ENCODE measurements around the gene PIK3C3.
"Not testable (repeated sequence)": the region's sequence is repeated elsewhere in the genome, so short reads cannot be mapped to it uniquely, and the experiment has no call there.

The PIK3C3 gene

DNA sequence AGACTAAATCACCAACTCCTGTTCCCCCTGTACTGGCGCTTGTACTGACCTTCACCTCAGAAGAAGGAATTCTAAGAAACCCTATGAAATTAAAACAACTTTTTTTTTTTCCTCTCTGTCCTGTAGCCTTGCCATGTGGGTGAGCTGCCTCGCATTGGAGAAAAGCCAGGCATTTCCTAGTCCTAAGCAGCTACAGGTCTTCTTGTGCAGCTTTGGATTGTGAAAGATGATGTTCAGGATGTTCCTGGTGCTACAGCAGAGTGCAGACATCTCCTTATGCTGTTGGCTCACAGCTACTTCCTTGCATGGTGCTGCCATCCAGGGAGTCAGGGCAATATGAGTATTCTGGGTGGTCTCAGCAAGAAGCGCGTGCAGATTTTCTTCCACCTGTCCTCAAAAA is 11.9 kb downstream of the PIK3C3 start:
- no peak for DNase-seq

GRCh38 chr18:41967680-41968079 is 12.6 kb downstream of the PIK3C3 start:
- no peak for DNase-seq

- DNase-seq, result no peak
Observed at GRCh38 chr18:41969881-41970280, 14.8 kb downstream of the PIK3C3 start.

- no peak for DNase-seq
Observed at GRCh38 chr18:41972067-41972925, 17.3 kb downstream of the PIK3C3 start.

GRCh38 chr18:41973983-41974382 is 18.9 kb downstream of the PIK3C3 start:
- DNase-seq, result no peak

GRCh38 chr18:41974796-41975201 is 19.8 kb downstream of the PIK3C3 start:
- no peak for DNase-seq

- no peak for DNase-seq
Observed at GRCh38 chr18:41975284-41975683, 20.2 kb downstream of the PIK3C3 start.

GRCh38 chr18:41977233-41977632 is 22.2 kb downstream of the PIK3C3 start:
- DNase-seq, result no peak

GRCh38 chr18:41982942-41983660 is 28.1 kb downstream of the PIK3C3 start:
- DNase-seq, result no peak

DNA sequence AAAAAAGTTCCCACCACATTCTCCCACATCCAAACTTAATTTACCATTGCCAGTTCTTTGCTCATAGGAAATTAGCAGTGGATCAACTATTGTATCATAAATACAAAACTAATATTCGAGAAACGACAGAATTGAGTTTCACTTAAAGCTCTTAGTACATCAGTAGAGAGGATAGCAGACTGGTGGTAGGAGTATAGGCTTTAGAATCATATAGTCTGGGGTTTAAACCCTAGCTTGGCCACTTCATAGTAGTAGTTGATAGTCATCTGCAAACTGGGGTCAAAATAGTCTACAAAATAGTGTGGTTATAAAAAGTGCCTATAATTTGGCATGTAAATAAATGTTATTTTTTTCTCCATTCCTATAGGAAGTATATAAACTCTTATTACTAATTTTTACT is 30.9 kb downstream of the PIK3C3 start:
- no peak for DNase-seq

GRCh38 chr18:41989508-41989907 is 34.5 kb downstream of the PIK3C3 start:
- DNase-seq, result no peak

DNA sequence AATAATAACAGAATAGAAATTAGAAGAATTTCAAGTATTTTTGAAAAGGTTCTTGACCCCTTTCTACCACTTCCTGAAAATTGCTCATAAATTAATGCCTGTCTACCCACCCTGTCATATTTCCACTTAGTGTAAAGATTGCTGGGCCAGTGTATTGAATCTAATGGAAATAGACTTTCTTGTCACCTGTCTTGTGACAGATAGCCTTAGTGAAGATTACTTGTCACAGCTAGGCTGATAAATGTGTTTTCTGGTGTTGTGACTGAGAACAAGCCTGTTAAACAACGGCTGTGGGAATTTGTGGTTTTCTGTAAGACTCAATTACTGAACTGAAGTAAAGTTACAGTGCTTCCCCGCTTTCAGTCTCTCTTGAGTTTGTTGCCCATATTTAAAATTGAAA is 37.0 kb downstream of the PIK3C3 start:
- no peak for DNase-seq

DNA sequence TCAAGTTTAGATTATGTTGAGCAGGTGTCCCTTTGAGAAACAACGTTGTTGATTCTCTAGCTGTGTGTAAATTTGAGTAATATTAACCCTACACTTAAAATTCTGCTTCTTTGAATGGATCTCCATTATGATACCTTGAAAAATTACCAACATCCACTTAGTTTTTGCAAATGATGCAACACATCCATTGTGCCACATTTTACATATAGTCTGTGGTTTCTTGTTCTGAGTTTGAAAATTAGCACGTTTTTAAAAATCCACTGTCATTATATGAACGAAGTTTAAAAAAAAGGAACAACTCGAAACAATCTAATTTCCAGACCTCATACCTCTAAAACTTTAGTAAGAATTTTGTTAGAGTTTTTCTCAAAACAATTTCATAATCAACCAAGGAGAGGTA is 37.7 kb downstream of the PIK3C3 start:
- no peak for DNase-seq

GRCh38 chr18:41993151-41993550 is 38.1 kb downstream of the PIK3C3 start:
- no peak for DNase-seq

DNA sequence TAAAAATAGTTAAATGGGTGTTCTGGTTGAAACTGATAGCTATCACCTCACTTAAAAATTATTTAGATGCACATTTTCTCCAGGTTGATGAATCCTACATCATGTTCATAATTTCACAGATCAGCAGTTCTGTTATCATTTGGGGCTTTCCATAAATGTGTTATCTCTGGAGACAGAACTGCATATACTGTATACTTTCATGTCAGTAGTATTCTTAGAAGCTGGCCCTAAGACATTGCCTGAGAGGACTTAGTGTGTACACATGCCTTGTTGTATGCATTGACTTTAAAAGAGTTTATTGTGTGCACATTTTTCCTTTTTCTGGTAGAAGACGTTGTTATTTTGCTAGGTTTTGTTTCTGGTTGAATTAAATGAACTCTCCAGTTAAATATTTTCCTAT is 41.0 kb downstream of the PIK3C3 start:
- DNase-seq, result no peak

DNA sequence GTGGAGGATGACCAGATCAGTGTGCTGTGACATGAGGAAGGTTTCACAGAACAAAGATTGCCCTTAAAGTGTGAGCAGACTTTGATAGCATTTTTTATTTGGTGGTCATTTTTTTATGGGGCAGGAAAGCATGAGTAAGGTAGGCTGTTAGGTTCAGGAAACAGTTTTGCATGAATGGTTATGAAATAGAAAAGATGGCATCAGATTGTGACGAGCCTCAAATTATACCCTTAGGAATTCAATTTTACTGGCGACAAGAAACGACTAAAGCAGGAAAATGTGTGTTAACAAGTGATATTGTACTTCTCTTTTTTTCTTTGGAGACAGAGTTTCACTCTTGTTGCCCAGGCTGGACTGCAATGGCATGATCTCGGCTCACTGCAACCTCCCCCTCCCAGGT is 44.7 kb downstream of the PIK3C3 start:
- no peak for DNase-seq

DNA sequence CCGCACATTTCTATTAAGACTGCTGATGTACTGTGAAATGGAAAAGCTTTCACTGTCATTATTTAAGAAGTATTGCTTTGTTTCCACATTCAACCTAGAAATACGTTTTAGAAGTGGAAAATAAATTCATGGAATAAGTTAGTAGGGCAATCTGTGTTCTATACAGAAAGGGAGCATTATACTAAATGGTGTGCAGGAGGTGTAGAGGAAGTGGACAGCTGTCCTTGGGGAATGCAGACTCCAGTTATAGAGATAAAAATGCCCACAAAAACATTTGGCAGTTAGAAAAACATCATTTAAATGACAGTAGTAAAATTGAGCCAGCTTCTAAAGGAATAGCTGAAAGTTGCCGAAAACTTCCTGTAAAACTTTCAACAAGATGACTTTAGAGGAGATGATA is 46.8 kb downstream of the PIK3C3 start:
- DNase-seq, result no peak

DNA sequence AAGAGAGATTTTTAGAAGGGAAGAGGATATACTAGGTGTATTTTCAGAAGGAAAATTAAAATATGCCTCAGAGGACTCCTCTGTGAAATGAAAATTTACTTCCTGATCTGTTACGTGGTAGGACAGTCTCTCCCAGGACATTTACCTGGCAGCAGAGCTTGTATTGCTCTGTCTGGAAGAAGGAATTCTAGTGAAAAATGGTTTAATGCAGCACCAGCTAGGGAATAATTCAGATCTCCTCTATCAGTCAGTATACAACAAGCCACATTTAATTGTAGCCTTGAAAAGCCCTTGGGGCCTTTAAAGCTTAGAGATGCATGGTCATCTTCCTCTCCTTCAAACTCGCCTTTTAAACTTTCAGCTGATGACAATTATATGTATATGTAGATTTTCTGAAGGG is 49.6 kb downstream of the PIK3C3 start:
- DNase-seq, result no peak

DNA sequence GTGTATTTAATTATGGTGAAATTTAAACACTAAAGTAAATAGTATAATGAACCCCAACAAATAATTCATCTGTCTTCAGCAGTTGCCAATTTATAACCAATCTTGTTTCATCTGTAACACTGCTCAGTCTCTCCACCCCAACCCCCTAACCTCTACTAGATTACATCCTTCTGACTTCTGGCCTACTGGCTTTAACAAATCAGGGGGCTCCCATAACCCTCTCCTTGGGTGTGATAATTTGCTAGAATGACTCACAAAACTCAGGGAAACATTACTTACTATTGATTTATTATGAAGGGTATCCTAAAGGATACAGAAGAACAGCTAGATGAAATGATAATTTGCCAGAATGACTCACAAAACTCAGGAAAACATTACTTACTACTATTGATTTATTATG is 50.7 kb downstream of the PIK3C3 start:
- no peak for DNase-seq

- not testable (repeated sequence) for DNase-seq
Observed at GRCh38 chr18:42009457-42009856, 54.4 kb downstream of the PIK3C3 start.

- no peak for DNase-seq
Observed at GRCh38 chr18:42011053-42011452, 56.0 kb downstream of the PIK3C3 start.

DNA sequence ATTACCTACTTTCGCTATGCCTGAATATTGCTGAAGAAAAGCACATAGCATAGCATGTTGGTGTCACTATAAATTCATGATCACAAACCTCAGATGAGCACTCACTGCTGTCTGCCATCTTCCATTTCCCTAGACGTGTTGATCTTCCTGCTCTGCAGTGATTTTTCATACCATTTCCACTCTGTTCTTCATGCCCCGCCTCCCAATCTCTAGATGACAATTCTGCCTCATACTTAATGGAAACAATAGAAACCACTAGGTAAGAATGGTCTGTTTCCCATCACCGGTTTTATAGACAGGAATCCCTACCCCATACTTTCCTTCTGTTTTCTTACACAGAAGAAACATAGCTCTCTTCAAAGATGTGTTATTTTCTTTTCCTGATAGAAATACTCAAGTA is 63.8 kb downstream of the PIK3C3 start:
- no peak for DNase-seq

DNA sequence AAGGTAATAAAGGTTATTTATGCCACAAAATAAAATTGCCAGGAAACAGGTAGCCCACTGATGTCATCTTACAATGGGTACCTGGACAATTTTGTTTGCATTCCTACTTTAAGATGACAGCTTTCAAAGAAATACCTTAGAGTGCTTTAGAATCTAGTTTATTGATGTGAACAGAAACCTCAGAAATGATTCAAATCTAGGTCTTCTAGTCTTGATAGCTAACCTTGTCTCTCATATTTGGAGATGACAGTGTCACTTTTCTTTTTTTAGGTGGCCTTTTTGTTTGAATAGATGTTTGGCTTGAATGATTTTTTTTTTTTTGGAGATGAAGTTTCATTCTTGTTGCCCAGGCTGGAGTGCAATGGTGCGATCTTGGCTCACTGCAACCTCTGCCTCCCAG is 69.1 kb downstream of the PIK3C3 start:
- DNase-seq, result no peak

DNA sequence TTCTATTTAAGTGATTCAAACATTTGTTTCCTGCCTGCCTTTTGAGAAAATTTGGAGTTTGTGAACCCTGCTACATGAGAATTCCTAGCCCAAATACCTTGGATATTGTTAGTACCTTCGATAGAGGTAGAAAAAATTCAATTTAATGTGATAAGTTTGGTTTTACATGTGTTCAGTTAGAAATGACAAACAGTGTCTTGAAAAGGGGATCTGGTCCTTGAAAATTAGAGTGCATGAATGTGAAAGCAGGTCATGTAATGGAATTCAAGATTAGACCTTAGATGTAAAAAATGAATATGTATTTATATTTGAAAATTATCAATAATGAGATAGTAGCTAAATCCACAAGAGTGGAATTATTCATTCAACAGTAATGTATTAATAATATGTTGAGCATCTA is 70.5 kb downstream of the PIK3C3 start:
- DNase-seq, result no peak
